HG02870 (cell line): ENCODE data around the gene ST8SIA5.

Experiments
- ATAC-seq: cut with Tn5 transposase; IDR thresholded peaks from one replicate; pipeline ENCODE4 v1.9.1; 2021; ENCODE audit warnings: mild to moderate bottlenecking, moderate library complexity; ENCODE audit not compliant: unreplicated experiment

The ST8SIA5 gene

GRCh38 chr18:46715062-46715461, 41.8 kb downstream of the ST8SIA5 start:
- no peak for ATAC-seq

- no peak for ATAC-seq
Observed at GRCh38 chr18:46712406-46712805, 44.4 kb downstream of the ST8SIA5 start.

- no peak for ATAC-seq
Observed at GRCh38 chr18:46711444-46711863, 45.4 kb downstream of the ST8SIA5 start.

- no peak for ATAC-seq
Observed at GRCh38 chr18:46706968-46707367, 49.9 kb downstream of the ST8SIA5 start.

GRCh38 chr18:46705521-46705920, 51.3 kb downstream of the ST8SIA5 start:
- no peak for ATAC-seq

- ATAC-seq = no peak
Observed at GRCh38 chr18:46704816-46705215, 52.0 kb downstream of the ST8SIA5 start.

- ATAC-seq = no peak
Observed at GRCh38 chr18:46704189-46704588, 52.7 kb downstream of the ST8SIA5 start.

GRCh38 chr18:46702471-46702870, 54.4 kb downstream of the ST8SIA5 start:
- ATAC-seq = no peak

- no peak for ATAC-seq
Observed at GRCh38 chr18:46700066-46700824, 56.6 kb downstream of the ST8SIA5 start.

- no peak for ATAC-seq
Observed at GRCh38 chr18:46696702-46697101, 60.2 kb downstream of the ST8SIA5 start.

- ATAC-seq = no peak
Observed at GRCh38 chr18:46696268-46696667, 60.6 kb downstream of the ST8SIA5 start.

GRCh38 chr18:46693996-46694395, 62.9 kb downstream of the ST8SIA5 start:
- no peak for ATAC-seq

- ATAC-seq = no peak
Observed at GRCh38 chr18:46688853-46689525, 67.9 kb downstream of the ST8SIA5 start.

GRCh38 chr18:46686186-46686585, 70.7 kb downstream of the ST8SIA5 start:
- no peak for ATAC-seq

GRCh38 chr18:46683252-46683651, 73.6 kb downstream of the ST8SIA5 start:
- ATAC-seq = no peak

- ATAC-seq = no peak
Observed at GRCh38 chr18:46680784-46681695, 75.8 kb downstream of the ST8SIA5 start.

GRCh38 chr18:46679846-46680598, 76.8 kb downstream of the ST8SIA5 start:
- no peak for ATAC-seq

- no peak for ATAC-seq
Observed at GRCh38 chr18:46678785-46679399, 78.0 kb downstream of the ST8SIA5 start.

GRCh38 chr18:46678041-46678440, 78.8 kb downstream of the ST8SIA5 start:
- ATAC-seq = no peak

- ATAC-seq = no peak
Observed at GRCh38 chr18:46677611-46678010, 79.2 kb downstream of the ST8SIA5 start.
